GM12872 (cell line): Measurements from ENCODE around the gene IKZF1.

Experiments
- CTCF ChIP-seq: IDR thresholded peaks from 3 replicates; pipeline ENCODE4 v1.5.1; 2011; ENCODE audit warnings: low read depth, mild to moderate bottlenecking, low read length, moderate library complexity; ENCODE audit not compliant: insufficient read depth

IKZF1 gene

GRCh38 chr7:50359258-50359994 lies 54.9 kb downstream of the IKZF1 start:
- no peak for TF ChIP-seq CTCF

DNA sequence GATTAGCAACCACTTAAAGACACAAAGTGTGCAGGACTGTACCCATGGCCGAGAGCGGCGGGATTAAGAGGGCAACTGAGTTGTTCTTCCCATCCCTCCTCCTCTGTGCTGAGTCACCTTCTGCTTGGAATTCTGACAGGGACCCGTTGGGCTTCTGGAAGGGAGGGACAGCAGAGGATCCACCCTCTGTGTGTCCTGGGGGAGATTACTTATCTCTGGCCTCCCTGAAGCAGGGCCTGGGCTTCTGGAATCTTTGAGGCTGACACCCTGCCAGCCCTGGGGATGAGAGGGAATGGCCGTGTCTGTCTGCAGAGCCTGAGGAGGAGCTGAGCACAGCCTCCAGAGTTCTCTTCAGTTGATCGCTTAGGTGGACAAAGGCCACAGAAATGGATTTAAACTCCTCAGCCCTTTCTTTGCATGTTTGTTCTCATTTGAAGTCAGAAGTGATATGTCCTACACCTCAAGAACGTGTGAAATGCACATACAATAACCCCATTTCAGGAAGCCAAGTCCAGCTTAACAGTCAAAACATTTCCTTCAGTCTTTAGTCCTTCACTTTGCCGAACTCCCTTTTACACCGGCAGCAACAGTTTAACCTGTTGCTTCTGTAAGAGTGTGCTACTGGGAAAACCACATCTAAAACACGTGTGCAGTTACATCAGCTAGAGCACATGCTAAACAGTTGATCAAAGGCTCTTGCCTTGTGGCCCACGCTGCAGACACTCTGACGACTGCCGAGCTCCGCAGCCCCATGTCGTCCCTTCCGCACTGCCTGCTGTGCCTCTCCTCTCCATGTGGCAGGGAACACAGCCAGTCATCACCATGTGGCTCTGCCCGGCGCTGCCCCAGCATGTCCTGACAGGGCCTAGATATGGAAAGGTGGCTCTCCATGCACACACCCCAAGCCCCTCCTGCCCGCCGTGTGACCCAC lies 55.7 kb downstream of the IKZF1 start:
- no peak for TF ChIP-seq CTCF

- TF ChIP-seq CTCF: no peak
Observed at GRCh38 chr7:50362142-50362541, 57.6 kb downstream of the IKZF1 start.

DNA sequence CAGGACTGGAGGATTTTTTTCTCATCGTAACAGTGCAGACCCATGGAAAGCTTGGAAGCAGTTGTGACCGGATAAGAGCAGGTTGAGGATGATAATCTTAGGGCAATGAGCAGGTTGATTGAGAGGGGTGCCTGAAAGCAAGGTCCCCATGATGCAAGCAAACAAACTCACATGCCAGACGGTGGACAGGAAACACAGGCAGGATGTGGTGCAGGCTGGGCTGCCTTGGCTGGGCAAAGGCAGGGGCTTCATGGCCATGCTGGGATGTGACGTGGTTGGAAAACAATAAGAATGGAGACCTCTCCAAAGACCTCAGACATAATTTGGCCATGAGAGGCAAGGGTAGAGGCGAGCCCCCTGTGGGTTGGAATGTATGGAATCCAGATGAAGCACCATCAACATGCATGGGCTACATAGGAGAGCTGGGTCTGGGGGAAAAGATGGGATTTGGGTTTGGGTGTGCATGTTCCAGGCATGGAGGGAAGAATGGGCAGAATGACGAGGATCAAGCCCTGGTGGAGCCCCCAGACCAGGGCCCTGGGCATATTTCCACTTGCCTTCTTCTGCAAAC lies 58.3 kb downstream of the IKZF1 start:
- no peak for TF ChIP-seq CTCF

GRCh38 chr7:50363327-50364060 lies 59.0 kb downstream of the IKZF1 start:
- no peak for TF ChIP-seq CTCF

DNA sequence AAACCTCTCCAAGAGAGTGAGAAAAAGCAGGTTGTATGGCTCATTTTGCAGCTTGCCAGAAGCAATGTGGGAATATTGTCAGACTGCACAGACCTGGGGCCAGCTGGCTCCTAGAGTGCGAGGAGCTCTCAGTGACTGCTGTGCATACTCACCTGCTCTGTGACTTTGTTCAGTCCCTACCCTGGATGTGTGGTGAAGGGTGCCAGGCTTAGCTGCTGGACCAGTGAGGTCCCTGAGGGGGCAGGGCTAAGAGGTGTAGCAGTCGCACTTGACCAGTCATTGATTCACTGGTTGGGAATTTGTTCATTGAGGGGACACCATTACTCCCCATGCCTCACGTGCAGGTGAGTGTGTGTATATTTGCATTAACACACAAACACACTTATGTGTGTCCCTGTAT lies 60.1 kb downstream of the IKZF1 start:
- no peak for TF ChIP-seq CTCF

DNA sequence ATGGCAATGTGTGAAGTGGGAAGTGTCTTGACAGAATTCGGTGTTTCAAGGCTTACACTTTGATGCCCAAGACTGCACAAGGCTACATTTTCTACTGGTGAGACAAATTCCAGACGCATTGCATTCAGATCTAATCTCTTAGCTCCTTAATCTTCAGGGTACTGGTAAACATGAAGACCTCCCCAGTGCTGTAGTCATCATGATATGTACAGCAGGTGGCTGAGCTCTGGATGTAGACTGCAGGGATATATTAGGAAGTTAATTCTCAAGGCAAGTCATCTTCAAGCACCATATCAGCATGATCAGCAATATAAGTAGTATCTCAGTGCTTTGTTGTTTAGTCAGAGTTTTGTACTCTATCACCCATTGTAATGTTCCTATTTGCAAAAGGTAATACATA lies 61.8 kb downstream of the IKZF1 start:
- TF ChIP-seq CTCF: no peak
